H9 (cell line): ENCODE measurements around the gene DRD5. TPM values are rescaled to one million over a fixed set of nuclear protein-coding genes. Genes with fewer than 3 reads are reported as not detected.
"Not testable (repeated sequence)": the region's sequence is repeated elsewhere in the genome, so short reads cannot be mapped to it uniquely, and the experiment has no call there.

Experiments
- DNase-seq: peaks from one replicate; pipeline ENCODE4 v3.0.0-alpha.2; 2017
- H2AFZ ChIP-seq: one replicate; pipeline ENCODE4 v1.6.1; 2013; ENCODE audit warnings: mild to moderate bottlenecking, low read length, control low read depth, moderate library complexity
- H2AK5ac ChIP-seq: 2 replicates; pipeline ENCODE4 v1.6.1; 2013; ENCODE audit warnings: low read length, control low read depth, mixed read lengths; ENCODE audit not compliant: insufficient read length
- H2BK120ac ChIP-seq: one replicate; pipeline ENCODE4 v1.6.1; 2013; ENCODE audit warnings: low read depth, mild to moderate bottlenecking, low read length, control low read depth, inconsistent platforms; ENCODE audit not compliant: poor library complexity, severe bottlenecking
- H2BK12ac ChIP-seq: 2 replicates; pipeline ENCODE4 v1.6.1; 2013; ENCODE audit warnings: low read length, control low read depth, mixed read lengths, low read depth; ENCODE audit not compliant: insufficient read length
- H2BK15ac ChIP-seq: 2 replicates; pipeline ENCODE4 v1.6.1; 2013; ENCODE audit warnings: low read depth, low read length, control low read depth
- H2BK20ac ChIP-seq: one replicate; pipeline ENCODE4 v1.6.1; 2013; ENCODE audit warnings: low read depth, mild to moderate bottlenecking, low read length, control low read depth, inconsistent platforms; ENCODE audit not compliant: poor library complexity, severe bottlenecking
- H2BK5ac ChIP-seq: 2 replicates; pipeline ENCODE4 v1.6.1; 2013; ENCODE audit warnings: low read length, control low read depth, mixed read lengths; ENCODE audit not compliant: insufficient read length
- H3K14ac ChIP-seq: 2 replicates; pipeline ENCODE4 v1.6.1; 2013; ENCODE audit warnings: low read length, control low read depth; ENCODE audit not compliant: insufficient read depth
- H3K18ac ChIP-seq: 2 replicates; pipeline ENCODE4 v1.6.1; 2013; ENCODE audit warnings: low read depth, mild to moderate bottlenecking, mixed read lengths, low read length, control low read depth; ENCODE audit not compliant: insufficient read length
- H3K23ac ChIP-seq: 2 replicates; pipeline ENCODE4 v1.6.1; 2013; ENCODE audit warnings: low read length, control low read depth, mixed read lengths, low read depth; ENCODE audit not compliant: insufficient read length
- H3K23me2 ChIP-seq: 2 replicates; pipeline ENCODE4 v1.6.1; 2013; ENCODE audit warnings: low read depth, mild to moderate bottlenecking, mixed read lengths, low read length, control low read depth; ENCODE audit not compliant: insufficient read length, poor library complexity, severe bottlenecking
- H3K27ac ChIP-seq: 2 replicates; pipeline ENCODE4 v1.5.1; 2013; ENCODE audit warnings: low read length, control low read depth, mixed read lengths, low read depth; ENCODE audit not compliant: insufficient read length
- H3K27me3 ChIP-seq: 2 replicates; pipeline ENCODE4 v1.6.1; 2013; ENCODE audit warnings: low read length, control low read depth, inconsistent platforms; ENCODE audit not compliant: insufficient read depth
- H3K4ac ChIP-seq: 2 replicates; pipeline ENCODE4 v1.6.1; 2013; ENCODE audit warnings: low read depth, mild to moderate bottlenecking, control low read depth, inconsistent platforms, low read length, moderate library complexity
- H3K4me1 ChIP-seq: 2 replicates; pipeline ENCODE4 v1.6.1; 2013; ENCODE audit warnings: low read length, control low read depth, inconsistent platforms; ENCODE audit not compliant: insufficient read depth
- H3K4me2 ChIP-seq: 2 replicates; pipeline ENCODE4 v1.6.1; 2013; ENCODE audit warnings: low read length, control low read depth, mixed read lengths; ENCODE audit not compliant: insufficient read length, insufficient read depth
- H3K56ac ChIP-seq: 2 replicates; pipeline ENCODE4 v1.6.1; 2013; ENCODE audit warnings: low read depth, mild to moderate bottlenecking, mixed read lengths, low read length, control low read depth; ENCODE audit not compliant: insufficient read length
- H3K79me1 ChIP-seq: 2 replicates; pipeline ENCODE4 v1.6.1; 2013; ENCODE audit warnings: low read depth, mild to moderate bottlenecking, moderate library complexity, low read length, control low read depth, inconsistent platforms; ENCODE audit not compliant: insufficient read depth, poor library complexity, severe bottlenecking
- H3K79me2 ChIP-seq: 2 replicates; pipeline ENCODE4 v1.6.1; 2013; ENCODE audit warnings: low read length, control low read depth, inconsistent platforms; ENCODE audit not compliant: insufficient read depth
- H3K9ac ChIP-seq: 2 replicates; pipeline ENCODE4 v1.6.1; 2013; ENCODE audit warnings: low read length, control low read depth, mixed read lengths; ENCODE audit not compliant: insufficient read length; ENCODE audit errors: extremely low read depth
- H3K9me3 ChIP-seq: one replicate; pipeline ENCODE4 v1.6.1; 2013; ENCODE audit warnings: low read depth, low read length, inconsistent platforms; ENCODE audit not compliant: control insufficient read depth
- H3T11ph ChIP-seq: one replicate; pipeline ENCODE4 v1.6.1; 2013; ENCODE audit warnings: mild to moderate bottlenecking, low read length, control low read depth, inconsistent platforms
- H4K20me1 ChIP-seq: one replicate; pipeline ENCODE4 v1.6.1; 2013; ENCODE audit not compliant: control insufficient read depth, insufficient read length, insufficient read depth
- H4K5ac ChIP-seq: 2 replicates; pipeline ENCODE4 v1.6.1; 2013; ENCODE audit warnings: low read depth, mild to moderate bottlenecking, mixed read lengths, low read length, control low read depth; ENCODE audit not compliant: insufficient read length
- H4K8ac ChIP-seq: replicated peaks from 2 replicates; pipeline ENCODE4 v1.6.1; 2013; ENCODE audit warnings: low read length, control low read depth, mixed read lengths, low read depth; ENCODE audit not compliant: insufficient read length
- H4K91ac ChIP-seq: 2 replicates; pipeline ENCODE4 v1.6.1; 2013; ENCODE audit warnings: low read depth, mild to moderate bottlenecking, moderate library complexity, mixed read lengths, low read length, control low read depth; ENCODE audit not compliant: insufficient read length
- H3K27ac Mint-ChIP-seq, 3 experiments: 2 replicates in 2 of 3; 3 replicates in 1 of 3; pipeline ENCODE4 v1.8.0; 2020 to 2021; ENCODE audit warnings: mixed read lengths in 3 of 3, mild to moderate bottlenecking in 1 of 3, moderate library complexity in 1 of 3
- H3K27me3 Mint-ChIP-seq: 2 replicates; pipeline ENCODE4 v1.8.0; 2021; ENCODE audit warnings: low read depth, mild to moderate bottlenecking, moderate library complexity, mixed read lengths
- H3K36me3 Mint-ChIP-seq, 3 experiments: 2 replicates in 2 of 3; 3 replicates in 1 of 3; pipeline ENCODE4 v1.8.0; 2020 to 2021; ENCODE audit warnings: low read depth in 3 of 3, mixed read lengths in 3 of 3; ENCODE audit not compliant: insufficient read depth in 1 of 3
- H3K4me1 Mint-ChIP-seq, 2 experiments: 2 replicates each; pipeline ENCODE4 v1.8.0; 2020; ENCODE audit warnings: mixed read lengths in 2 of 2
- H3K4me3 Mint-ChIP-seq, 2 experiments: 2 replicates in 1 of 2; 3 replicates in 1 of 2; pipeline ENCODE4 v1.8.0; 2020 to 2021; ENCODE audit warnings: mild to moderate bottlenecking in 2 of 2, mixed read lengths in 2 of 2, moderate library complexity in 1 of 2
- H3K9me3 Mint-ChIP-seq, 2 experiments: 2 replicates in 1 of 2; 3 replicates in 1 of 2; pipeline ENCODE4 v1.8.0; 2020; ENCODE audit warnings: mild to moderate bottlenecking in 2 of 2, mixed read lengths in 2 of 2, moderate library complexity in 1 of 2
- WGBS: extraction: QIAGEN DNeasy Blood & Tissue Kit; methylation state at CpG from one replicate; pipeline ENCODE4 v1.1.7; 2013; ENCODE audit warnings: missing lambda C conversion rate, low lambda C conversion rate, mixed read lengths; ENCODE audit not compliant: insufficient read length; ENCODE audit errors: extremely low coverage; 5-methylcytosine and 5-hydroxymethylcytosine counted together
- total RNA-seq: library from RNA; stranded (reverse); gene quantifications from 2 replicates; pipeline ENCODE4 v1.2.1, GENCODE V29; 2021
- TF ChIP-seq, protein P1 (sequence below): fragments of 200-600 bp; sonication (generic); conservative IDR thresholded peaks from 3 replicates; pipeline ENCODE4 v1.8.0; 2021; ENCODE audit warnings: antibody characterized with exemption, mild to moderate bottlenecking

DRD5 gene
- total RNA-seq, 1 experiment from 2014 or later: not detected

DNA sequence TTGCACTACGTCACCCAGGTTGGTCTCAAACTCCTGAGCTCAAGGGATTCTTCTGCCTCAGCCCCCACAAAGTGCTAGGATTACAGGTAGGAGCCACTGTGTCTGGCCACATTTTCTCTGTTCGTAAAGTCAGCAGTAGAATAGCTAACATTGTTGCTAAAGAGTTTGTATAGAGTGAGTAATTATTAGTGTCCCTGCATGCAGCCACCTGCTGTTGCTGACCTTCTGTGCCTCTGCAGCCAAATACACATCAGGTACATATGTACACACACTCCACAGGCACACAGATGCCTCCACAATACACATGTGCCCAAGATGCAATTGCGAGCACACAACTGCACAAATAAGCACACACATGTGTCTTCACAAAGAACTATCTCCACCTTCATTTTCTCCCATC lies 10.9 kb downstream of the DRD5 start:
- Histone ChIP-seq H2AFZ (no peak overlapping the region), H3K18ac (no peak overlapping the region), H3K14ac (no peak overlapping the region), H2BK20ac (no peak overlapping the region), H3K4me2 (no peak overlapping the region), H2BK120ac (no peak overlapping the region), H4K91ac (no peak overlapping the region), H4K5ac (no peak overlapping the region), H2AK5ac (no peak overlapping the region), H3K4ac (no peak overlapping the region), H2BK15ac (no peak overlapping the region), H2BK12ac (no peak overlapping the region), H3K23ac (no peak overlapping the region), H3K23me2 (no peaks in the 10 kb centered on the region), H3K9ac (no peak overlapping the region), H3K27me3 (no peaks in the 10 kb centered on the region), H3K56ac (no peak overlapping the region), H3K9me3 (no peaks in the 10 kb centered on the region), H3K27ac (no peak overlapping the region), H3K4me1 (no peaks in the 10 kb centered on the region), H4K20me1 (no peaks in the 10 kb centered on the region), H3K79me1 (no peaks in the 10 kb centered on the region), H4K8ac (no peak overlapping the region), H2BK5ac (no peak overlapping the region), H3K79me2 (no peaks in the 10 kb centered on the region), H3T11ph (no peak overlapping the region)
- no peak for DNase-seq
- TF ChIP-seq, protein P1, sequence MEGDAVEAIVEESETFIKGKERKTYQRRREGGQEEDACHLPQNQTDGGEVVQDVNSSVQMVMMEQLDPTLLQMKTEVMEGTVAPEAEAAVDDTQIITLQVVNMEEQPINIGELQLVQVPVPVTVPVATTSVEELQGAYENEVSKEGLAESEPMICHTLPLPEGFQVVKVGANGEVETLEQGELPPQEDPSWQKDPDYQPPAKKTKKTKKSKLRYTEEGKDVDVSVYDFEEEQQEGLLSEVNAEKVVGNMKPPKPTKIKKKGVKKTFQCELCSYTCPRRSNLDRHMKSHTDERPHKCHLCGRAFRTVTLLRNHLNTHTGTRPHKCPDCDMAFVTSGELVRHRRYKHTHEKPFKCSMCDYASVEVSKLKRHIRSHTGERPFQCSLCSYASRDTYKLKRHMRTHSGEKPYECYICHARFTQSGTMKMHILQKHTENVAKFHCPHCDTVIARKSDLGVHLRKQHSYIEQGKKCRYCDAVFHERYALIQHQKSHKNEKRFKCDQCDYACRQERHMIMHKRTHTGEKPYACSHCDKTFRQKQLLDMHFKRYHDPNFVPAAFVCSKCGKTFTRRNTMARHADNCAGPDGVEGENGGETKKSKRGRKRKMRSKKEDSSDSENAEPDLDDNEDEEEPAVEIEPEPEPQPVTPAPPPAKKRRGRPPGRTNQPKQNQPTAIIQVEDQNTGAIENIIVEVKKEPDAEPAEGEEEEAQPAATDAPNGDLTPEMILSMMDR: no peak
- no peak overlapping the region for H3K4me3 Mint-ChIP-seq
- H3K27ac Mint-ChIP-seq: peak overlapping the region in 1 of 3 experiments; percentile 80; a peak in 1 of 7 replicates
- peaks cover 0 to 2% (median 1%) of the 10 kb centered on the region in 3 experiments; a peak in 2 of 7 replicates for H3K36me3 Mint-ChIP-seq
- WGBS: no CpG with 5 or more reads among the region's 3 CpGs
- peaks cover 4% of the 10 kb centered on the region in 2 experiments; a peak in 3 of 5 replicates for H3K9me3 Mint-ChIP-seq
- H3K27me3 Mint-ChIP-seq: peaks cover 19% of the 10 kb centered on the region
- 0 out of 4 replicates have a peak, but pooled peaks cover 0 to 3% of the 10 kb centered on the region in 2 experiments for H3K4me1 Mint-ChIP-seq

DNA sequence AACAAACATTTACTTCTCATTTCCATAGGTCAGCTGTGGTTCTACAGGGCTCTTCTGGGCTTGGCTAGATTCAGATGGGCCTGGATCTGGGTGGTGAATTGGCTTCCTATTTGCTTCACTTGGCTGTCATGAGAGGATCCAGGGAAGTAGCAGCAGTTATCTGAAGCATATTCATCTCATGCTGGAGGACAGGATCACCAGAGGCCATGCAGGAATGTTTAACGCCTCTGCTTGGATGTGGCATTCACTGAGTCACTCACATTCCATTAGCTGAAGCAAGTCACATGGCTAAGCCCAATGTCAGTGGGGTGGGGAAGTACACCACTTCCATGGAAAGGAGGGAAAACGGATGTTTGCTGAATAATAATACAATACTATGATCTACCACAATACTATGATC lies 15.2 kb downstream of the DRD5 start:
- not testable (repeated sequence) for H2BK15ac ChIP-seq, H3K23ac ChIP-seq, H3K79me2 ChIP-seq, H3K27me3 ChIP-seq, H3K27ac ChIP-seq, H4K20me1 ChIP-seq, H4K5ac ChIP-seq, H3K79me1 ChIP-seq, H2BK12ac ChIP-seq, H2BK120ac ChIP-seq, H3K23me2 ChIP-seq, H3K4me3 Mint-ChIP-seq, H2BK20ac ChIP-seq, H3K18ac ChIP-seq, H3K14ac ChIP-seq, DNase-seq, H2AK5ac ChIP-seq, H3K56ac ChIP-seq, H3K9ac ChIP-seq, H3K9me3 Mint-ChIP-seq, H3K27ac Mint-ChIP-seq, H3K4me1 Mint-ChIP-seq, H3K4ac ChIP-seq, H3K4me2 ChIP-seq, H2BK5ac ChIP-seq, H3K9me3 ChIP-seq, H2AFZ ChIP-seq, H4K8ac ChIP-seq, H3K36me3 Mint-ChIP-seq, H3K4me1 ChIP-seq, H4K91ac ChIP-seq, H3T11ph ChIP-seq
- no CpG with 5 or more reads among the region's 2 CpGs for WGBS
- peaks cover 19% of the 10 kb centered on the region for H3K27me3 Mint-ChIP-seq
